NCI-H2196 treated with DMSO at 0.1 percent for 48 hours (cell line): ENCODE measurements around the gene RPS3.
"Not testable (repeated sequence)": the region's sequence is repeated elsewhere in the genome, so short reads cannot be mapped to it uniquely, and the experiment has no call there.

Experiments
- DNase-seq: peaks from one replicate; lab custom pipeline; 2025; ENCODE audit not compliant: unreplicated experiment; lab: John Stamatoyannopoulos, UW

RPS3 gene

GRCh38 chr11:75380245-75380644, 19.1 kb upstream of the RPS3 start:
- no peak for DNase-seq

GRCh38 chr11:75380716-75381420, 18.4 kb upstream of the RPS3 start:
- DNase-seq: no peak

GRCh38 chr11:75383246-75383645, 16.1 kb upstream of the RPS3 start:
- DNase-seq: no peak

GRCh38 chr11:75384438-75385080, 14.8 kb upstream of the RPS3 start:
- peak; percentile 72 for DNase-seq

GRCh38 chr11:75386942-75387630, 12.2 kb upstream of the RPS3 start:
- DNase-seq: no peak

GRCh38 chr11:75387736-75388294, 11.5 kb upstream of the RPS3 start:
- no peak for DNase-seq

GRCh38 chr11:75388386-75389275, 10.7 kb upstream of the RPS3 start:
- peak; percentile 80 for DNase-seq

GRCh38 chr11:75389276-75389605, 10.1 kb upstream of the RPS3 start:
- DNase-seq: no peak

GRCh38 chr11:75389925-75390324, 9.4 kb upstream of the RPS3 start:
- no peak for DNase-seq

GRCh38 chr11:75394085-75394840, 5.1 kb upstream of the RPS3 start:
- no peak for DNase-seq

- DNase-seq: no peak
Measured at GRCh38 chr11:75398906-75399305, 412 bp upstream of the RPS3 start.

GRCh38 chr11:75400146-75400865, 988 bp downstream of the RPS3 start:
- no peak for DNase-seq

GRCh38 chr11:75402002-75402773, 2.9 kb downstream of the RPS3 start:
- no peak for DNase-seq

- DNase-seq: no peak
Measured at GRCh38 chr11:75403037-75403436, 3.7 kb downstream of the RPS3 start.

- DNase-seq: no peak
Measured at GRCh38 chr11:75403983-75404658, 4.8 kb downstream of the RPS3 start.

GRCh38 chr11:75406338-75406777, 7.0 kb downstream of the RPS3 start:
- peak; percentile 57 for DNase-seq

GRCh38 chr11:75408957-75409219, 9.6 kb downstream of the RPS3 start:
- no peak for DNase-seq

GRCh38 chr11:75409971-75410370, 10.7 kb downstream of the RPS3 start:
- not testable (repeated sequence) for DNase-seq

- DNase-seq: not testable (repeated sequence)
Measured at GRCh38 chr11:75413146-75413545, 13.8 kb downstream of the RPS3 start.
